H4 (cell line): ENCODE data around the gene PRDM2. TPM values are rescaled to one million over a fixed set of nuclear protein-coding genes. Genes with fewer than 3 reads are reported as not detected.

Experiments used
- DNase-seq: peaks from one replicate; pipeline ENCODE4 v3.0.0-alpha.2; 2015; ENCODE audit warnings: low spot score
- total RNA-seq: library from RNA; depleted of rRNA; stranded (reverse); fragments of >200 nt; shearing (Covaris generic); gene quantifications from 2 replicates; pipeline ENCODE4 v1.2.3, GENCODE V29; 2014; rRNA removed

Gene PRDM2
- total RNA-seq, 1 experiment from 2014 or later, result 5.1 TPM

DNA sequence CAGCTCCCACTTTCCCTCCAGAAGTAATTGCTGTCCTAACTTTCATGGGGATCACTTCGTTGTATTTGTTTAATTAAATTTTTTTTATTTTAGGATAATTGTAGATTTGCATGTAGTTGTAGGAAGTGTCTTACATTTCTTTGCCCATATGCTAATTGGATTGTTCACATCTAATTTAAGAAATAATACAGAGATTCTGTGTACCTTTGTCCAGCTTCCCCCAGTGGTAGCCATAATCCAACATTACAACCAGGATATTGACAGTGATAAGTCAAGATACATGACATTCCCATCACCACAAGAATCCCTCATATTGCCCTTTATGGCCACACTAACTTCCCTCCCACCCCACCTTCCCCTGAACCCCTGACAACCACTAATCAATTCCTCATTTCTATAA lies 136.6 kb downstream of the PRDM2 start:
- no peak for DNase-seq

GRCh38 chr1:13838236-13838635 lies 138.2 kb downstream of the PRDM2 start:
- DNase-seq, result no peak

DNA sequence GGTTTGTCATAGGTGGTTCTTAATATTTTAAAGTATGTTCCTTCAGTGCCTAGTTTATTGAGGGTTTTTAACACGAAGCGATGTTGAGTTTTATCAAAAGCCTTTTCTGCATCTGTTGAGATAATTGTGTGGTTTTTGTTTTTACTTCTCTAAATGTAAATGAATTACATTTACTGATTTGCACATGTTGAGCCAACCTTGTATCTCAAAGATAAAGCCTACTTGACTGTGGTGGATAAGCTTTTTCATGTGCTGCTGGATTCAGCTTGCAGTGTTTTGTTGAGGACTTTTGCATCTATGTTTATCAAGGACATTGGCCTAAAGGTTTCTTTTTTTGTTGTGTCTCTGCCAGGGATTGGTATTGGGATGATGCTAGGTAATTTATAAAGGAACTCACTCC lies 142.5 kb downstream of the PRDM2 start:
- no peak for DNase-seq

DNA sequence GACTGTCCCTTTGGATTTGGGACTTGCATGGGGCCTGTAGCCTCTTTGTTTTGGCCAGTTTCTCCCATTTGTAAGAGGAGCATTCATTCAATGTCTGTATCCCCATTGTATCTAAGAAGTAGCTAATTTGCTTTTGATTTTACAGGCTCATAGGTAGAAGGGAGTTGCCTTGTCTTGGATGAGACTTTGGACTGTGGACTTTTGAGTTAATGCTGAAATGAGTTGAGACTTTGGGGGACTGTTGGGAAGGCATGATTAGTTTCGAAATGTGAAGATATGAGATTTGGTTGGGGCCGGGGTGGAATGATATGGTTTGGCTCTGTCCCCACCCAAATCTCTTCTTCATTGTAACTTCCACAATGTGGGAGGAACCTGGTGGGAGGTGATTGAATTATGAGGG lies 151.7 kb downstream of the PRDM2 start:
- DNase-seq, result no peak

DNA sequence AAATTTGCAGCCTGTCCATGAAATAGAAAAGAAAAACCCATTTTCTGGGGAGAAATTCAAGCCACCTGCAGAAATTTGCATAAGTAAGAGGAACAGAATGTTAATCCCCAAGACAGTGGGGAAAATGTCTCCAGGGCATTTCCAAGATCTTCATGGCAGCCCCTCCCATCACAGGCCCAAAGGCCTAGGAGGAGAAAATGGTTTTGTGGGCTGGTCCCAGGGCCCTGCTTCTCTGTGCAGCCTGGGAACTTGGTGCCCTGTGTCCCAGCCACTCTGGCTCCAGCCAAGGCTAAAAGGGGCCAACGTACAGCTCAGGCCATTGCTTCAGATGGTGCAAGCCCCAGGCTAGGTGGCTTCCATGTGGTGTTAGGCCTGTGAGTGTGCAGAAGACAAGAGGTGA lies 155.6 kb downstream of the PRDM2 start:
- DNase-seq, result no peak

GRCh38 chr1:13860031-13860430 lies 160.0 kb downstream of the PRDM2 start:
- DNase-seq, result no peak

GRCh38 chr1:13864760-13865159 lies 164.8 kb downstream of the PRDM2 start:
- no peak for DNase-seq

DNA sequence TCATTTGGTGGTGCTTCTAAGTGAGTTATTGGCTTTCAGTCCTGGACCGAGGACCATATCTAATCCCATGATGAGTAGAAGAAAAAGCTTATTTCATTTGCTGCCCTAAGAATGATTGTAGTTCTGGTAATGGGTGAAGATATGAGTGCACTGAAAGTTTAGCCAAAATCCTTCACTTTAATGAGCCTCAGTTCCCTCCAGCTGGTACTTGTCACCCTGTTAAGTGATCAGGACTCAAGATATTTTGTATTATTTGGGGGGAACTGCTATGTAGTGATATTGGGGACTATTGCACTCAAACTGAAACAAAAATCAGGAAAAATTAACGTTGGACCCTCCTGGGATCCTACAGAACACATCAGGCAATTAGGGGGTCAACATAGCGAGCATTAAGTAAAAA lies 165.9 kb downstream of the PRDM2 start:
- no peak for DNase-seq

DNA sequence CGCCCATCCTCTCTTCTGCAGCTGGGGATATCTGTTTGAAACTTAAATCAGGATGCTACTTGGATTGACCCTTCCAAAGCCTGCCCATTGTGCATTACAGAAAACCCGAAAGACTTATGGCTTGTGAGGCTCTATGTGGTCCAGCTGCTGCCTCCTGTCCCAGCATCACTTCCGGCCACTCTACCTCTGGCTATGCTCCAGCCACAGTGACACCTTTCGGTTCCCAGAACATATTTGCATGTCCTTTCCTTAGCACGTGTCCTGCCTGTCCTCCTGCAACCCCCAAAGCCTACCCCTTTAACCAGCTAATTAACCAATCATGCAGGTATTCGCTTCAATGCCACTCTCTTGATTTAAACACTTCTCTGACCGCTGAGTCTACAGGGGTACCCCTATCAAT lies 167.6 kb downstream of the PRDM2 start:
- no peak for DNase-seq

- DNase-seq, result no peak
These were observed 169.3 kb downstream of the PRDM2 start for GRCh38 chr1:13869172-13869797.

DNA sequence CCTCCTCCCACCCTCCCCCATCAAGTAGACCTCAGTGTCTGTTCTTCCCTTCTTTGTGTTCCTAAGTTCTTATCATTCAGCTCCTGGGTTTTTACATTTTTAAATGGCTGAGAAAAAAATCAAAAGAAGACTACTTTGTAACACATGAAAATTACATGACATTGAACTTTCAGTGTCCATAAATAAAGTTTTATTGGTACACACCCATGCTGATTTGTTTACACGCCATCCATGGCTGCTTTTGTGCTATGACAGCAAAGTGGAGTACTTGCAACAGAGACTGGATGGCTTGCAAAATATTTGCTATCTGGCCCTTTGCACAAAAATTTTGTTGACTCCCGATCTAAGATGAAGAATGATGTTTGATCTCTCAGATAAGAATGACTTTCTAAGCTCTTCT lies 171.4 kb downstream of the PRDM2 start:
- DNase-seq, result no peak

GRCh38 chr1:13871886-13872285 lies 171.9 kb downstream of the PRDM2 start:
- DNase-seq, result no peak

GRCh38 chr1:13873032-13873431 lies 173.0 kb downstream of the PRDM2 start:
- no peak for DNase-seq

Other genes with a start within 250 kb of the PRDM2 start
- not detected in 2 replicates for gene LRRC38, start 186.2 kb upstream of the PRDM2 start, total RNA-seq
- 2.6 and 3.6 TPM in 2 replicates for gene PDPN, start 116.4 kb upstream of the PRDM2 start, total RNA-seq